Kasumi-1 (cell line): Measurements from ENCODE around the gene KDM5C.
A peak's percentile ranks its signal among the peaks of the same experiment; 100 is the strongest.

Experiments used
- DNase-seq, 2 experiments: peaks; one replicate each; lab custom pipeline; 2025; lab: John Stamatoyannopoulos, UW

The KDM5C gene

GRCh38 chrX:53224860-53225797, at the start of gene KDM5C:
Gene KDM5C, minus strand, starts transcription at chrX:53225207. Its CDS starts 318 bp downstream, at chrX:53224889.
- peak; percentile 81 to 85 for DNase-seq

DNA sequence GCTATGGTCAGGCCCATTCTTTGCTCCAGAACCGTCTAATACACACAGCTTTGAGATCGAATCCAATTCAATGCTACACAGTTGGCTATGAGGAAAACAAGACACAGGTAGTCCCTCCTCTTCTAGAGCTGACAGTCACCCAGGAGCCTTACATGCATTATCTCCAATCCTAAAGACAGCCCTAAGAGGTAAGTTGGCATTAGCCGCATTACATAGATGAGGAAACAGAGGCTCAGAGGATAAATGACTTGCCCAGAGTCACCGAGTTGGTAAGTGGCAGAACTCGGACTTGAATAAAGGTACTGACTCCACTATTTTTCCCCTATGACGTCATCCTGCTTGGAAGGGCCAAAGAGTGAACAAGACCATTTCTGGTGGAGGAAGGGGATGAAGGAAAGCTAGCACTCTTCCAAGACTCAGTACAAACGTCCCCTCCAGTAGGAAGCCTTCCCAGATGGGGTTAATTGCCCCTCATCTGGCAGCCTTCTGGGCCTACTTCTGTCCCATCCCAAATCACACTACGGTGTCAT, 47.9 kb upstream of the KDM5C start:
- no peak for DNase-seq

GRCh38 chrX:53269536-53270107, 44.6 kb upstream of the KDM5C start:
- no peak for DNase-seq

- no peak for DNase-seq
These were observed 43.2 kb upstream of the KDM5C start for GRCh38 chrX:53268173-53268572.

GRCh38 chrX:53266914-53267313, 41.9 kb upstream of the KDM5C start:
- no peak for DNase-seq

DNA sequence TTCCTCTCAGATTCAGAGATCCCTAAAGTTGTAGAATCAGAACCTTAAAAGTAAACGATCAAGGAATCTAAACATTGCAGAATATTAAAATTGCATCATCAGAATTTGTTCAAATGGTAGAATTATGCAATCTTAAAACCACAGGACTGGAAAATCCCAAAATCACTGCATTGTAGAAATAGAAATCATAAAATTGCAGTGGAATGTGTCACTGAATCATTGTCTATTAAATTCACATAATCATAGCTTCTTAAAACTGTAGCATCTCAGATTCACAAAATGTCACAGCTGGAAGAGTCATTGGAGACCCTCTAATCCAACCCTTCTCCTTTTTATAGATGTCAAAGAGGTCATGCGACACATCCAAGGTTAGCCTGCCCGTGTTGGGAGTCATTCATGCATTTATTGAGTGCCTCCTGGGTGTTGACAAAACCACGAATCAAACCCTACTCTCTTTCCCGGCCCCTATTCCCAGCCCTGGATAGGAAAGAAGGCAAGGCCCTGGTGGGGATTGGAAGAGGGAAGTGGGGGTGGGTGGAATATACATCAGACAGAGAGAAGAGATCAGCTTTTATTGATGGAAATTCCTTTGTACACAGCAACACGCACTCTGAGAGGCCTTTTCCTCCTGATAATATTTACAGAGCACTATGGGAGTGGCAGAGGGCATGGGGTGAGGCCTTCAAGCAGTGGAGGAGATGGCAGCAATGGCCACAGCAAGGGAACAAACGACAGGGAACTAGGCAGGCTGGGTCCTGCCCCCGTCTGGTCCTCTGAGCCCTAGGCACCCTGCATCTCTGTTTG, 41.0 kb upstream of the KDM5C start:
- no peak for DNase-seq

- no peak for DNase-seq
These were observed 38.6 kb upstream of the KDM5C start for GRCh38 chrX:53263597-53264094.

DNA sequence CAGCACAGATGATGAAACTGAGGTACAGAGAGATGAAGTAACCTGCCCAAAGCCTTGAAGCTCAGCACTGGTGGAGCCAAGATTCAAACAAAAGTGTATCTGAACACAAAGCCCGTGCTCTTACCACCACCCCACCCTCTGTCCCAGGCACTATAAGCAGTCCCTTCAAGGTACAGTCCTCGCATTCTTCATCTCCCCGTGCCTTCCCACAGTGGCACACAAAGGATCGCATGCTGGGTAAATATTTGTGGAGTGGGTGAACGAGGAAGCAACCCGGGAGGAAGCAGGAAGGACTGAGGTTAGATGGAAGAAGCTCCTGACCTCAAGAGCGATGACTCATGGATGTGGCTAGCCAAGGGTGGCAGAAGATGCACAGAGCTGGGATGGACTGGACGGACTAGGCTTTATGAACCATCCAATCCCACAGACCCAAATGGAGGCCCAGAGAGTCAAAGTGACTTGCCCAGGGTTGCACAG, 37.9 kb upstream of the KDM5C start:
- DNase-seq: peak; percentile 40 to 41

- no peak for DNase-seq
These were observed 37.3 kb upstream of the KDM5C start for GRCh38 chrX:53262189-53262917.

DNA sequence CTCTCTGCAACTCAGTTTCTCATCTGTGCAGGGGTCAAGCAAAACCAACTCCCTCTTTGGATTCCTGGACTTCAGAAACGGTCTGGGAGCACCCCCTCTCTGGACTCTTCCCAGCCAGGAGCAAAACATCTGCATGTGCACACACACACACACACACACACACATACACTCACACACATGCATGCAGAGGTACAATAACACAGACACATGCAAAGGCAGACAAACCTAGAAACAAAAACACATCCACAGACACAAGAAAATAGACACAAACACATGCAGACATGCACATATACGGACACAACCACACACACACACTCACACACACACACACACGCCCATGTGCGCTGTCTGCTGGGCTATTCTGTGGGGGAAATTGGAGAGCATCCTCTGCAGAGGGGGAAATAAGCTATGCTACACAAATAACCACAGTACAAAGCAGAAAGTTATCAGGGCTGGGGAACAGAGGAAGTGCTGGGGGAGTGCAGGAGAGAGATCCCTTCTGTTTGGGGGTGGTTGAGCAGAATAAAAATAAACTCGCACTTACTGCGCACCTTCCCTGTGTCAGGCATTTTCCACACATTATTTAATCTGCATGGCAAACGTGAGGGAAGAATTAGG, 36.5 kb upstream of the KDM5C start:
- peak; percentile 68 to 71 for DNase-seq

DNA sequence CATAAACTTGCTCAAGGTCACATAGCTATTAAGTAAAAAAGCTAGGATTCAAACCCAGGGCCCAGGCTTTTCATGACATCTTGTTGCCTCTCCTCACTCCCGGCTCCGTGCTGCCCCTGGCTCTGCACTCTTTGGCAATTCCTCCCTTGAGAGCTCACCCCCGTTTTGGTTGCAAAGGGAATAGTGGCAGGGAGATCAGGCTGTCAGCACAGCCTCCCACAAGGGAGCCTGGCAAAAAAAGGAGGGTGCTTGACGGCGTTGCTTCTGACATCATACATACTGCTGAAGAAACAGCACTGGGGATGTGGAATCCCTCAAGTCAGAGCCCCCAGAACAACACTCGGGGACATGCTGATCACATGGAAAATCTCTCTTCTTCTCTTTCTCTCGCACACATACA, 35.8 kb upstream of the KDM5C start:
- no peak for DNase-seq

DNA sequence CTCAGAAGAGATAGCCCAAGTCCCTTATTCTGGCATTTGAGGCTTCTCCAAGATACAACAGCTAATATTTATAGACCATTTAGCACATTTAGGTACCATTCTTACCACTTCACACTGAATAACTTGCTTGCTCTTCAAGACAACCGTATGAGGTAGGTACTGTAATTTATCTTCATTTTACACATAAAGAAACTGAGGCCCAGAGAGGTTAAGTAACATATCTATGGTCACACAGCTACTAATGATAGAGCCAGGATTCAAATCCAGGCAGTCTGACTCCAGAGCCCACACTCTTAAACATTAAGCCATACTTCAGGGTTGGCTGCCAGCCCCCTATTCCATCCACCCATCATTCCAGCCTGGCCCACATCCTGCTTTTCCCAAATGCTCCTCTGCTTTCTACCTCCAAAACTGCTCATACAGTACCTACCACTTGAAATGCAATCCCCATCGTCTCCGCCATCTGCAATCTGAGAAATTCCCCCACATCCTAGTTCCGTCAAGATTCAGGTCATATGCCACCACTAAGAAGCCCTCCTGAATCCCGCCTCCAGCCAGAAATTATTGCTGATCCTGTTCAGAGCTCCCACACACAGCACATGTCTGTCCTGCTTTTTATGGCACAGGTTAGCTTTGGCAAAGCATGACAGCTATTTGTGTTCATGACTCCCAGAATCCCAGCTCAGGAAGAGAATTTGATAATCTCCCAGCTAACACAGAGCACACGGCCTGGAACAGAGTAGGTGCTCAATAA, 32.8 kb upstream of the KDM5C start:
- DNase-seq: no peak

- no peak for DNase-seq
These were observed 32.2 kb upstream of the KDM5C start for GRCh38 chrX:53257166-53257565.

DNA sequence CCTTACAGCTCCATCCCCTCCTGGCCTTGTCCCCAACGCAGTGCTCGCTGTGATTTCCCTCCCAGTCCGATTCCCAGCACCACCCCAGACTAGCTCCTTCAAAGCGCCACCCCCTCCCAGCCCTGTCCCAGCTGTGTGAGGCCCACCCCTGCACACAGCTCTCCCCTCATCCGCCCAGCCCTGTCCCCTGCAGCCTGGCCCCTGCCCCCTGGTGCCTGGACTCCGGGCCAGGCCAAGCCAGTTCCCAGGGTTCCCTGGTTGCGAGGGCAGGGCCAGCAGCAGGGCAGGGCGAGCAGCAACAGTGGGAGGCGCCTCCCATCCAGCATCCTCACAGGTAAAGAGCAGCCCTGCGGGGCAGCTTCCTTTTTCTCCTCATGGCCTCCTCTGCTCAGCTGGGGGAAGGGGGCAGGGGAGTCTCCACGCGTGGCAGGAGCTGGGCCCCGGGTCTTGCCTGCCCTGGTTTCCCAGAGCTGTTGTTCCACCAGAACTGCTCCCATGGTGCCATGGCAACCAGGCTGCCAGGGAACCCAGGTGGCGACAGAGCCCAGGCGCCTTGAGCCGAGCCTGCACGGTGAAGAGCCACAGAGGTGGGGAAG, 31.5 kb upstream of the KDM5C start:
- no peak for DNase-seq

DNA sequence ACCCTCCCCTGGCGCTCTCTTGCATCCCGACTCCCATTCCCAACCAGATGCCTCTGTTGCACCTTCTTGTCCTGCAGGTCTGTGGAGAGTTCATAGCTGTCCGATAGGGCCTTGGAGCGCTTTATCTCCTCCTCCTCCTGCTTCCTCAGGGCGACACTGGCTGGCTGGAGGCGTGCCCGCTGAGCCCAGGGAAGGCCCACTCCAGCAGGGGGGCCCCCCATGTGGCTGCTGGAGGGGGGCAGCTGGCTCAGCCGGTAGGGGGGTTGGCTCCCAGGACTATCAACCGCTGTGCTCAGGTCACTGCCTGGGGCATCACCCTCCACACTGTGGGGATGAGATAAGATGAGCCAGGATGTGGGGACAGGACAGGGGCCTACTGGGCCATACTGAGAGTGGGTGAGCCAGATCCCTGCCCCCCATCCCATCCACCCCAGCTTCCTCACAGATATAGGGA, 30.8 kb upstream of the KDM5C start:
- DNase-seq: no peak

GRCh38 chrX:53254570-53255461, 29.8 kb upstream of the KDM5C start:
- DNase-seq: no peak

- no peak for DNase-seq
These were observed 28.4 kb upstream of the KDM5C start for GRCh38 chrX:53253293-53254020.

GRCh38 chrX:53251307-53251706, 26.3 kb upstream of the KDM5C start:
- no peak for DNase-seq
